Activated effector memory CD4-positive, alpha-beta T cell treated with anti-CD3 and anti-CD28 coated beads, Interleukin-2, amount 50 U/mL, for 16 hours (primary cell): Measurements from ENCODE around the gene PCGF2.

ENCODE experiments used
- DNase-seq: peaks from one replicate; pipeline ENCODE4 v3.0.0-alpha.2; 2020

Gene PCGF2

DNA sequence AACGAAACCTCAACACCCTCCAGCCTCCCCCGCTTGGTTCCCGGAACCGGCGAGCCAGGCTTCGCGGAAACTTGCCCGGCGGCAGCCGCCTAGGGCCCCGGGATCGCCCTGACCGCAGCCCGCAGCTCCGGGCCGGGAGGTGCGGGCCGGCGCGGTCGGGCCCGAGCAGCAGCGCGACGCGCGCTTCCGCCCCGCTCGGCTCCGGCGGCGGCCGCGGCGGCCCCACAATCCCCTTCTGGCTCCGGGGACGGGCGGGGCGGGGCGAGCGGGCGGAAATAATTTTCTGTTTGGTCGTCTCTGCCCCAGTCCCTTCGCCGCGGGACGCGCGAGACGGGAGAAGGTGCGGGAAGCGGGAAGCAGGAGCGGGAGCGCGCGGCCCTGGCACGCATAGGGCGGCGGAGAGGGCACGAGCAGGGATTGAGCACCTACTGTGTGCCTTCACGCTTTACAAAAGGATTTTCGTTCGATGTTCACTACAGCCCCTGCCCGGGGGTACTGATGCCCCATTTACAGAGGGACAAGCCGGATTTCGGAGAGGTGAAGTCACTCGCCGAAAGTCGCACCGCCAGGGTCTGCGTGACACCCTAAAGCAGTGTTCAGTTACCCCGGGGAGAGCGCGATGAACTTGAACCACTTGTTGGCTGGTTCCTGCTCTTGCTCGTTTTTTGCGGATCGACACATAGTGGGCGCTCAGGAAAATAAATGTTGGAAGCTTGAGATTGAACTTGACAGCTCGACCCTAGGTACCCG, 45.8 kb downstream of the PCGF2 start:
- peak; percentile 93 for DNase-seq

DNA sequence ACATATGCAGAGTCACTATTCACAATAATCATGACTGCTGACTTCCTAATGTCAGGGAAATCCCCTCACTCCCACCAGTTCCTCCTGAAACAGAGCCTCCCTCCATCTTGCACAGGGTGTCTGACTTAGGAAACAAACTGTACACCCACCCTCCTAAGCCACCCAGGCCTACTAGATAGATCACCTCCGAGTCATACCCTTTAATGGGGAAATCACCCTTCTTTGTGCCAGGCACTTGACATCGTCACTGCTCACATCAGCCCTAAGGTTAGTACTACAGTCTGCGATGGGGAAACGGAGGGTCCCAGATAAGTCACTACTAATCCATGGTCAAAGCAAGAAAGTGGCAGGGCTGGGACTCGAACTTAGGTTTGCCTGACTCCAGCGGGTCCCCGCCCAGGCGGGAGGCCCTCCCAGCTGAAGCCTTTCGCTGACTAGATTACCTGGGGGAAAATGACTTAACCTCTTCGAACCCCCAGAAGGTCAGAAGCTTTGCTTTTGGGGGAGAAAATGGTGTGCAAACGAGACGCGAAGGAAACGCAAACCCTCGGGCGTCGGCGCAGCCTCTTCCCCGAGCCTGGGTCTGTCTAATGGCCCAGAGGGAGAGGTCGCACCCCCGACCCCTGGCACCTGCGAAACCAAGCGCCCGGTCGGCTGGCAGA, 46.5 kb downstream of the PCGF2 start:
- peak; percentile 91 for DNase-seq

DNA sequence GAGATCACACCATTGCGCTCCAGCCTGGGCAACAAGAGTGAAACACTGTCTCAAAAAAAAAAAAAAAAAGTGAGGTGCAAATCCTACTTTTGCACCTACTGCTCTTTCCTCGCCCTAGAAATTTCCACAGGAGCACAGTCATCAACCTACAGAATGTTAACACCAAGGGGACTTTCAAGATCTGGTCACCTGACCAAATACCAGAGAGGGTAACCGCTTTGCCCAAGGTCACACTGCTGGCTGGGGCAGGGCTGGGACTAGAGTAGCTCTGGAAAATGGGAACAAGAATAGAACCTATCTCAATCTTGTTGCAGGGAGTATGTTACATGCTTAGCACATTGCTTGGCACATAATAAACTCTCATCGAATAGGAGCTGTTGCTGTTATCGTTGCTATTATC, 49.4 kb downstream of the PCGF2 start:
- DNase-seq, result no peak

DNA sequence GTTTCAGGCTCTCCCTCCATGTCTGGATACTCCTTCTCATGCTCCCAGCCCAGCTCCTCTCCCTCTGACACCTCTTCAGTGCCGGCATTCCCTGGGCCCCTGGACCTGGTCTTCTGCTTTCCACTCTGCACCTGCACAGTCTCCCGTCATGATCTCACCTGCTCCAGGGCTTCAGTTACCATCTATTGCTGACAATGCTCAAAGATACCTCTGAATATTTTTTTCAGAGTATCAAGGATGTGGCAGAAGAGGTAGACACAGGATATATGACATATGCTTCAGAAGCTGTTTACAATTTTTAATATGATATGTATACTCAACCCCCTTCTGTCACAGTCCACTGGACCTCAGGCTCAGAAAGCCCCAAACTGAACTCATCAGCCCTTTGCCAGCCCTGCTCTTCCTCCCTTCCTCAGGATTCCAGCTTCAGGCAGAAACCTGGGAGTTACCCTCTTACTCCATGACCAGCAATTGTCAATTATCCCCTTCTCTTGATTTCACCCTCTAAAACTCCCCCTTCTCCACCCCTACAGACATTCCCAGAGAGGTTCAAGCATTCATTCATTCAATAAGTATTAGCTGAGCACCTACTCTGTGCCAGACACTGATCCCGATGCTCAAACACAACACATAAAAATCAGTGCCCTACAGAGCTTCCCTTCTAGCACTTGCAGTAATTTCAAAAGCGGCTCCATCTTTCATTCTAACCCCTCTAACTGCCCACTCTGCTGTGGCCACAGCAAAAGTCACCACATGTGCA, 50.9 kb downstream of the PCGF2 start:
- no peak for DNase-seq

DNA sequence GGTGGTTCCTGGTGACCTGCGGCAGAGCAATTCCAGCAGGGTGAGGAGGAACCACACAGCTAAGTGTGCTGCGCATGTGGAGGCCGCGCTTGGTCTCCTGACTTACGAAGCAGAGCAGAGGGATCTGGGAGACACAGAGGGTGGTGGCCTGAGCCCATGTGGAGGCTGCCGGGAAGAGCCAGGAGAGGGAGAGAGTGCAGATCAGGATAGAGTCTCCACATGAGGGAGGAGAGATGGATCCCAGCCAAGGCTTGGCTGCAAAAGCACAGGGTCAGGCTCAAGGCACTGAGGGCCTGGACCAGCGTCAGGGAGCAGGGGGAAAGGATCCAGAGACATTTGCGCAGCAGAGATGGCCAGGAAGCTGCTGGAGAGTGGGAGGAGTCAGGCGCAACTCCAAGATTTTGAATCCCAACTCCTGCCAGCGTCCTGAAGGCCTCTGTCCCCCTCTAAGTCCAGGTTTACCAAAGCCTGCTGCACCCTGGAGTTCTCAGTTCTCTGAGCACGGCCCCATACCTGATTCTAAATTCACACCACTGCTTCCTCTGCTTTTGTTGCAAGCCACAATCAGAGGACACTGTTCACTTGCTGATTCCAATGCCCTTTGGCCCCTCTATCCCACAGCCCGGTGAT, 54.3 kb downstream of the PCGF2 start:
- DNase-seq, result no peak

DNA sequence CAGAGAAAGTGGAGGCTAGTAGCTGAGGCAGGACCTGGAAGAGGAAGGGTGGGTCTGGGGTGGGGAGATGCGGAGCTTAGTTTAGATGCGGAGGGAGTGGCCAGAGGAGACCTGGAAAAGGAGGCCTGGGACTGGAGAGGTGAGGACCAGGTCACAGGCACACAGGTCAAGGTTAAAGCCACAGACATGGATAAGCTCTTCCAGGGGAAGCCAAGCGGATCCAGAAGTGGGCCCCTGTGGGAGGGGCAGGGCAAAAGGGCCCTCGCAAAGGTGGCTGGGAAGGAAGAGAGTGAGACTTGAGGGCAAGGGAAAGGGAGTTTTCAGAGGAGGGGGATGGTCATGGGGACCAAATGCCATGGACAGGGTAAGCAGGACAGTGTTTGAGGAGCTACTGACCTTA, 57.0 kb downstream of the PCGF2 start:
- DNase-seq, result no peak

DNA sequence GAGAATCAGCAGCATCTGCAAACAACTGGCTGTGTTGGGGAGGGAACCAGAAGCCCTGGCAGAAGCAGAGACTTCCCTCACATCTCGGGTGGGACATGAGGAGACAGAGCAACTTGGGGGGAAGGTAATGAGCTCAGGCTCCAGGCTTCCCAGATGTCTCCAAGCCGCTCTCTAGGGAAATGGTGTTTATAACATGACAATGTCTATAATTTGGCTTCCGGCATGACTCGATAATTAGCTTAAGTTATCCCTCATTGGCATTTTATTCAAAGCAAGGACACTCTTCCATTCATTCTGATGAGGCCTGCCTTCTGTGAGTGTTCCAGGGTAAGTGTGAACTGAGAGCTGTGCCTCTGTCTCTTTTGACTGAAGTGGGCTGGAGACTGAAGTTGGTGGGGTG, 57.8 kb downstream of the PCGF2 start:
- DNase-seq, result no peak

DNA sequence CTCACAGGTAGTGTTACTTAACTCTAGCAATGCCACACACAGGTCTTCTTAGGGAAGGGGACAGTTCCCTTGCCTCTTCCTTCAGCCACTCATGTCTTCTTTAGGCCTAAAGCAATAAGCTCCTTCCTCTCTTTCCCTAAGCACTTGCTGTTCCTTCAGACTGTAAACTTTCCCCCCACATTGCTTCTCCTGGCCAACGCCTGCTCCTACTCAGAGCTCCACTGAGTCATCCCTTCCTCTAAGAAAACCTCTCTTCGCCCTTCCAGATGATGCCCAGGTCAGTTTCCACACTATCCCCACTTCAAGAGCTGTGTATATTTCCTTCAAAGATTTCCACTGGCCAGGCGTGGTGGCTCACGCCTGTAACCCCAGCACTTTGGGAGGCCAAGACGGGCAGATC, 60.9 kb downstream of the PCGF2 start:
- no peak for DNase-seq

DNA sequence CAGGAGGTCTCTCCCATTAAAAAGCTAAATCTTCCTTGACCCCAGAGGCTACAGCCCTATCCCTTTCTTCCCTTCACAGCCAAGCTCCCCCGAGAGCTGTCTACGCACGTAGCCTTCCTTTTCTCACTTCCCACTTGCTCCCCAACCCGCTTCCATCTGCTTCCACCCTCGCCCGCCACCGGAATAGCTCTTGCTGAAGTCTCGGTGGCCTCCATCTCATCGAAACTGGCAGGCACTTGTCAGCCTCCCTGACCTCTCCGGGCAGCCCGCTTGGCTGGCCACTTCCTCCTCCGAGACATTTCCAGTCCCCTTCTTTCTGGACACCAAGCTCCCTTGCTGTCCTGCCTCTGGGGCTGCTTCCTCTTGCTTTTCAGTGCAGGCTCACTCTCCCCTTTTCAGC, 62.6 kb downstream of the PCGF2 start:
- DNase-seq, result no peak
